Spleen (tissue), 7 donors: ENCODE data around the gene TRAF1.

ENCODE experiments used
- CTCF ChIP-seq, 11 experiments: fragments of 200-600 bp in 7 of 11; fragments of 450-650 bp in 4 of 11; sonication (generic) in 4 of 11; IDR thresholded peaks in 8 of 11; conservative IDR thresholded peaks in 3 of 11; 1 replicate in 7 of 11; 2 replicates in 4 of 11; pipeline versions ENCODE4 v1.4.0 to v1.8.0; 2016 to 2021; ENCODE audit warnings: antibody characterized with exemption in 11 of 11, inconsistent platforms in 4 of 11, mild to moderate bottlenecking in 1 of 11
- POLR2A ChIP-seq, 3 donors: fragments of 450-650 bp; IDR thresholded peaks; one replicate each; pipeline ENCODE4 v1.5.1; 2017; ENCODE audit warnings: antibody characterized with exemption in 3 of 3, mild to moderate bottlenecking in 1 of 3
- POLR2AphosphoS5 ChIP-seq, 3 donors: sonication (generic); formaldehyde crosslinking; IDR thresholded peaks; one replicate each; pipeline ENCODE4 v1.5.1; 2017; ENCODE audit warnings: antibody characterized with exemption in 3 of 3
- donor health status: DM: no; HTN: no; CAD: no; lungs with moderate emphysema.
- donor health status: DM: no; HTN: no; CAD: no.
- donor health status: DM: no; HTN: no; CAD: no.

DNA sequence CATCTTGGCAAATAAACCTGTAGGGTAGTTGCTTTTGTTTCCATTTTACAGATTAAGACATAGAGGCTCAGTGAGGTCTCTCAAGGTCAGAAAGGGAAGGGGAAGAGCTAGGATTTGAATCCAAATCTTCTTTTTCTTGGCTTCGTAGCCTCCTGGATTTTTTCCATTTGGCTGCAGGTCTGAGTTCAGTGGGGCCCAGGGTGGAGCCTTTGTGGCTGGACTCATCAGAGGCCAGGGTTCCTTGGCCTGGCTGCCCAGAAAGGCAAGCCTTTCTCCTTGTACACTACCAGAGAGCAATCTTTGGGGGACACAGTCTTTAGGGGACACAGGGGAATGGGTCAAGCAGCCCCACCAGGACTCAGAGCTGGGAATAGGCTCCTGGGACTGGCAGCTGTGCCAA, 10.5 kb upstream of the TRAF1 start:
- TF ChIP-seq CTCF (IDR thresholded peaks at IDR 0.05 in 8 of 11, conservative IDR thresholded peaks at IDR 0.05 in 3 of 11) (no peak), POLR2AphosphoS5 (IDR thresholded peaks at IDR 0.05) (no peak), POLR2A (IDR thresholded peaks at IDR 0.05) (no peak)
